ENCODE results near the gene TMEM123. TPM values are rescaled to one million over a fixed set of nuclear protein-coding genes. Genes with fewer than 3 reads are reported as not detected.
"Not testable (repeated sequence)": the region's sequence is repeated elsewhere in the genome, so short reads cannot be mapped to it uniquely, and the experiment has no call there.

The TMEM123 gene
- total RNA-seq, 6 experiments from 2014 or later = 128 to 197 (median 161) TPM

DNA sequence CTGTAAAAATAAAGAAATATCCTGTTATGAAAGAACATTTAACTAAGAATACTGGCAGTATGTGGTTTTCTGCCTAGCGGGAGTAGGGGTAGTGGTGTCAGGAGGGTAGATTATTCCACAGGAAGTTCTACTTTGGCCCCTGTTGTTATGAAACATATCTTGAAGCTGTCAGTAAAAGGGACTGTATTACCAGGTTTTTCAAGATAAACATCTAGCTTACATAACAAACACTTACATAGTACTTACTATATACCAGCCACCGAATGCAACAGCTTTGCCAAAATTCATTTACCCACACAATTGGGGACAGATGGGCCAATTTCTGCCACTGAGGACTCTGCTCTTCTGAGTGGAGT is 3.7 kb downstream of the TMEM123 start:
- H3K4me1 Mint-ChIP-seq (ENCODE audit: low read depth) = peaks cover 71% of the 10 kb centered on the region
- H3K27ac Mint-ChIP-seq = no peak overlapping the region
- no peaks in the 10 kb centered on the region for H3K27me3 Mint-ChIP-seq (ENCODE audit: insufficient read depth)
- DNase-seq = no peak
- H3K9me3 Mint-ChIP-seq = peaks cover 5% of the 10 kb centered on the region
- no peak overlapping the region for H3K4me3 Mint-ChIP-seq
- TF ChIP-seq, protein P1, sequence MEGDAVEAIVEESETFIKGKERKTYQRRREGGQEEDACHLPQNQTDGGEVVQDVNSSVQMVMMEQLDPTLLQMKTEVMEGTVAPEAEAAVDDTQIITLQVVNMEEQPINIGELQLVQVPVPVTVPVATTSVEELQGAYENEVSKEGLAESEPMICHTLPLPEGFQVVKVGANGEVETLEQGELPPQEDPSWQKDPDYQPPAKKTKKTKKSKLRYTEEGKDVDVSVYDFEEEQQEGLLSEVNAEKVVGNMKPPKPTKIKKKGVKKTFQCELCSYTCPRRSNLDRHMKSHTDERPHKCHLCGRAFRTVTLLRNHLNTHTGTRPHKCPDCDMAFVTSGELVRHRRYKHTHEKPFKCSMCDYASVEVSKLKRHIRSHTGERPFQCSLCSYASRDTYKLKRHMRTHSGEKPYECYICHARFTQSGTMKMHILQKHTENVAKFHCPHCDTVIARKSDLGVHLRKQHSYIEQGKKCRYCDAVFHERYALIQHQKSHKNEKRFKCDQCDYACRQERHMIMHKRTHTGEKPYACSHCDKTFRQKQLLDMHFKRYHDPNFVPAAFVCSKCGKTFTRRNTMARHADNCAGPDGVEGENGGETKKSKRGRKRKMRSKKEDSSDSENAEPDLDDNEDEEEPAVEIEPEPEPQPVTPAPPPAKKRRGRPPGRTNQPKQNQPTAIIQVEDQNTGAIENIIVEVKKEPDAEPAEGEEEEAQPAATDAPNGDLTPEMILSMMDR (IDR thresholded peaks at IDR 0.05) = no peak
- H3K36me3 Mint-ChIP-seq (ENCODE audit: low read depth) = peaks cover 27% of the 10 kb centered on the region

DNA sequence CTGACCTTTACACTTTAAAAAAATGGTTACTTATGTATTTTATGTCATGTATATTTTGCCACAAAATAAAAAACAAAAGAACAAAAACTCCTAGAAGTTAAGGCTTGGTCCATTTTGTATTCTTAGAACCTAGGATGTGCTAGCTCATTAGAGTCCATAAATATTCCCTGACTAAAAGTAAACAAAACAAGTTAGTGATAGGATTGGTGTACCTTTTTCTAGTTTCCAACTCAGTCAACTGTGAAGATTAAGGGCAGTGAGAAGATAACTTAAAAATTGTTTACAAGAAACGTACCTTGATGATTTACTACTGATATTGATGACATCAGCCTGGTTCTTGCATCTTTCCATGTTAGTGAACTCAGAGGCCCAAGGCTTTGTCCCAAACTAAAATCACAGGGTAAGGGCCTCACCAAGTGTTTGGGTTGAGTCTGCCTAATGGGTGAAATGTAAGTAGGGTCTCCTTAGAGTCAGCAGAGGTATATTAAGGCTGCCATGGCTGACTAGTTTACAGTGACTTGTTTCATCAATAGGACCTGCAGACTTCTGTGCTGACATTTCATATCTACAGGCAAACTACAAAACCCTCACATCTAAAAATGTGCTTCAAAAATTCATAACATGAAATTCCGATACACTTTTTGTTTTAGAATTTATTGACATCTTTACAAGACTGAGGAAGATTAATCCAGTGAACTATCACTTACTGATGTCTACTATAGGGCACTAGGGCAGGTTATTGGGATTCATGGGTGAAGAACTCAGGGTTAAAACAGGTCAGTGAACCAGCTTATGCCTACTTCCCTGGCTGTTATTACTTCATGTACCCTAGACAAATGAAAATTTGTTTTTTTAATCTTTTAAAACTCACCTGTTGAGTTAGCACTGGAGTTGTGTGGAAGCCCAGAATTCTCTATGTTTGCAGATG is 4.4 kb downstream of the TMEM123 start:
- peaks cover 32% of the 10 kb centered on the region for H3K36me3 Mint-ChIP-seq (ENCODE audit: low read depth)
- TF ChIP-seq, protein P1 (IDR thresholded peaks at IDR 0.05) = no peak
- H3K27ac Mint-ChIP-seq = peak overlapping the region; percentile 58; the same call in 1 of the 2 replicates
- peak overlapping the region; percentile 22; the same call in 1 of the 2 replicates for H3K4me3 Mint-ChIP-seq
- H3K4me1 Mint-ChIP-seq (ENCODE audit: low read depth) = peaks cover 66% of the 10 kb centered on the region
- peaks cover 7% of the 10 kb centered on the region for H3K9me3 Mint-ChIP-seq
- H3K27me3 Mint-ChIP-seq (ENCODE audit: insufficient read depth) = no peaks in the 10 kb centered on the region
- no peak for DNase-seq

DNA sequence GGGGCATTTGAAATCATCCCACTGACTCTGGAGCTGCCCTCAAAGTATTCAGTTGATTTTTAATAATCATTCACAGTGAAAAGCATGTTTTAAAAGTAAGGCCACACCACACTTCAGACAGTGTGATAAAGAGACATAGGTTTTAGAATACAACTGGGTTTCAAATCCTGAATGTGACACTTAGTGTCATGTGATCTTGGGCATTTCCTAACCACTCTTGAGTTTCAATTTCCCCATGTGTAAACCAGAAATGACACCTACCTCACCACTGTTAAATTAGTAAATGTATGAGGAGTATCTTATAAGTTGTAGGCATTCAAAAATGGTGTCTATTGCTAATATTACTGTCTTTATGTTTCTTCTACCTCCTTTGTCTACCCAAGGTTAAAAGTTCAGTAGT is 5.4 kb downstream of the TMEM123 start:
- Mint-ChIP-seq H3K4me3 (peak overlapping the region; percentile 22; the same call in 1 of the 2 replicates), H3K9me3 (peaks cover 7% of the 10 kb centered on the region), H3K36me3 (ENCODE audit: low read depth) (peaks cover 42% of the 10 kb centered on the region), H3K27me3 (ENCODE audit: insufficient read depth) (no peaks in the 10 kb centered on the region), H3K4me1 (ENCODE audit: low read depth) (peaks cover 74% of the 10 kb centered on the region), H3K27ac (peak overlapping the region; percentile 58)
- DNase-seq = no peak
- TF ChIP-seq, protein P1 (IDR thresholded peaks at IDR 0.05) = no peak

DNA sequence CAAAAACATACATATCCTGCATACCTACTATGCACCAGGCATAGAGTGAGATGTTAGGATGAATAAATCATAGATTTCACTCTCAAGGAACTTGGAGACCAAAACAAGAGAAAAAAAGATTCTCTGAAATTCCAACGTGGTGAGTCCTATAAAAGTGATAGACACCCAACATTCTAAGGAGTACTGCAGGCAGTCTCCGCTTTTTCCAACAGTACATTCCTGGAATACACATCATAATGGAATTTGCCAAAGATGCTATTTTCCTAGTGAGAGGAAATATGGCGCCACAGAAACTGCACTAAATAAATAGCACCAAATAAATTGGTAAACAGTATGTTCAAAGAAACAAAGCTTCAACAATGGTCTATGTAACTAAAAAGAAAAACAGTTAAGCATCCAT is 6.0 kb downstream of the TMEM123 start:
- TF ChIP-seq, protein P1 (IDR thresholded peaks at IDR 0.05) = no peak
- peaks cover 7% of the 10 kb centered on the region for H3K9me3 Mint-ChIP-seq
- no peak overlapping the region; the same call in 1 of the 2 replicates for H3K4me3 Mint-ChIP-seq
- H3K27me3 Mint-ChIP-seq (ENCODE audit: insufficient read depth) = no peaks in the 10 kb centered on the region
- H3K36me3 Mint-ChIP-seq (ENCODE audit: low read depth) = peaks cover 42% of the 10 kb centered on the region
- DNase-seq = peak; percentile 83
- H3K4me1 Mint-ChIP-seq (ENCODE audit: low read depth) = peaks cover 74% of the 10 kb centered on the region
- H3K27ac Mint-ChIP-seq = peak overlapping the region; percentile 58

DNA sequence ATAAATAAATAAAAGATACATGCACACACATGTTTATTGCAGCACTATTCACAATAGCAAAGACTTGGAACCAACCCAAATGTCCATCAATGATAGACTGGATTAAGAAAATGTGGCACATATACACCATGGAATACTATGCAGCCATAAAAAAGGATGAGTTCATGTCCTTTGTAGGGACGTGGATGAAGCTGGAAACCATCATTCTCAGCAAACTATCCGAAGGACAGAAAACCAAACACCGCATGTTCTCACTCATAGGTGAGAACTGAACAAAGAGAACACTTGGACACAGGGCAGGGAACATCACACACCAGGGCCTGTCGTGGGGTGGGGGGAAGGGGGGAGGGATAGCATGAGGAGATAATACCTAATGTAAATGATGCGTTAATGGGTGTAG is 7.9 kb downstream of the TMEM123 start:
- DNase-seq; H3K27me3 Mint-ChIP-seq (ENCODE audit: insufficient read depth); H3K27ac Mint-ChIP-seq; H3K9me3 Mint-ChIP-seq; H3K4me3 Mint-ChIP-seq: not testable (repeated sequence)
- Mint-ChIP-seq H3K36me3 (ENCODE audit: low read depth) (peaks cover 44% of the 10 kb centered on the region), H3K4me1 (ENCODE audit: low read depth) (peaks cover 57% of the 10 kb centered on the region)

DNA sequence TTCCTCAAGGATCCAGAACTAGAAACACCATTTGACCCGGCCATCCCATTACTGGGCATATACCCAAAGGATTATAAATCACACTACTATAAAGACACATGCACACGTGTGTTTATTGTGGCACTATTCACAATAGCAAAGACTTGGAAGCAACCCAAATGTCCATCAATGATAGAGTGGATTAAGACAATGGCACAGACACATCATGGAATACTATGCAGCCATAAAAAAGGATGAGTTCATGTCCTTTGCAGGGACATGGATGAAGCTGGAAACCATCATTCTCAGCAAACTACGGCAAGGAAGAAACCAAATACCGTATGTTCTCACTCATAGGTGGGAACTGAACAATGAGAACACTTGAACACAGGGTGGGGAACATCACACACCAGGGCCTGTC is 8.4 kb downstream of the TMEM123 start:
- H3K27me3 Mint-ChIP-seq (ENCODE audit: insufficient read depth); H3K9me3 Mint-ChIP-seq; H3K4me3 Mint-ChIP-seq; DNase-seq; H3K27ac Mint-ChIP-seq: not testable (repeated sequence)
- H3K36me3 Mint-ChIP-seq (ENCODE audit: low read depth) = peaks cover 46% of the 10 kb centered on the region
- H3K4me1 Mint-ChIP-seq (ENCODE audit: low read depth) = peaks cover 51% of the 10 kb centered on the region

DNA sequence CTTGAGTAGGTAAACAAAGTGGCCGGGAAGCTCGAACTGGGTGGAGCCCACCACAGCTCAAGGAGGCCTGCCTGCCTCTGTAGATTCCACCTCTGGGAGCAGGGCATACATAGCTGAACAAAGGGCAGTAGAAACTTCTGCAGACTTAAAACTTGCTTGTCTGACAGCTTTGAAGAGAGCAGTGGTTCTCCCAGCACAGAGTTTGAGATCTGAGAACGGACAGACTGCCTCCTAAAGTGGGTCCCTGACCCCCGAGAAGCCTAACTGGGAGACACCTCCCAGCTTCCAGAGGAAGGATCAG is 13.6 kb downstream of the TMEM123 start:
- not testable (repeated sequence) for H3K27ac Mint-ChIP-seq; H3K9me3 Mint-ChIP-seq; H3K27me3 Mint-ChIP-seq (ENCODE audit: insufficient read depth); H3K4me3 Mint-ChIP-seq; DNase-seq
- peaks cover 41% of the 10 kb centered on the region for H3K4me1 Mint-ChIP-seq (ENCODE audit: low read depth)
- peaks cover 43% of the 10 kb centered on the region for H3K36me3 Mint-ChIP-seq (ENCODE audit: low read depth)
